Measurements from ENCODE around the gene TAS2R40. TPM values are rescaled to one million over a fixed set of nuclear protein-coding genes. Genes with fewer than 3 reads are reported as not detected.

Gene TAS2R40
- total RNA-seq, 1 experiment from 2014 or later, result not detected

DNA sequence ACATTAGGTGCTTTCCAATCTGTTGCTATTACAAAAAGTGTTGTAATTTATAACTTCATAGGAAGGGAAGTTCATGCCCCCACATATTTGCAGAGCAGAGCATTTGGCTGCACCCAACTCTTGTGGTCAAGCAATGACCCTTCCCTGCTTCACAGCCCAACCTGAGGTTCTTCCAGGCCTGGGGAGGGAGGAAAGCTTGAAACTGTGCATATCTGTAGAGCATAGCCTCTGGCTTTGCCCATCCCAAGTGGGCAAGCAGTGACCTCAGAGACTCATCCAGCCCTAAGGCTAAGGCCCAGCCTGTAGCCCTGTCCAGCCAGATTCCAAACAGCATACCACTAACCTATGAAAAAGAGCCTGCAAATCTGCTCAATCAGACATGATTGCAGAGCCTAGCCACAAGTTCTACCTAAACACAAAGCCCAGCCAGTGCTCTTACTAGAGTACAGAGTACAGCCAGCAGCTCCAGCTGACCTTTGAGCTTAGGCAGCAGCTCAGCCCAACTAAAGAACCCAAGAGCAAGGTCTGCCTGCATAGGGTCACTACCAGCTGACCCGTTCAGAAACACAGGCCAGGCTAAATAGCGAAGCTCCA lies 27.0 kb downstream of the TAS2R40 start:
- intact Hi-C loops (cut with micrococcal nuclease), result no loop called here
- H3K9ac ChIP-seq (ENCODE audit: low read length), result no peak overlapping the region
- no peaks in the 10 kb centered on the region for H3K4me1 ChIP-seq (ENCODE audit: control insufficient read depth in 1 of 2, insufficient read depth in 2 of 2, low read length in 2 of 2)
- no peaks in the 10 kb centered on the region for H4K20me1 ChIP-seq (ENCODE audit: insufficient read depth)
- no peaks in the 10 kb centered on the region for H3K9me3 ChIP-seq (ENCODE audit: control insufficient read depth in 1 of 2, insufficient read depth in 1 of 2, low read depth in 1 of 2, low read length in 2 of 2)
- ATAC-seq, result no peak
- no TSS peak for BruUV-seq (replicated peaks)
- H3K36me3 ChIP-seq (ENCODE audit: control insufficient read depth in 1 of 2, insufficient read depth in 2 of 2, low read length in 2 of 2), result no peaks in the 10 kb centered on the region
- no peaks in the 10 kb centered on the region for H3K79me2 ChIP-seq (ENCODE audit: insufficient read depth, low read length)
- no peak overlapping the region for H3K4me2 ChIP-seq (ENCODE audit: low read length)
- no peak for TF ChIP-seq EZH2phosphoT487 (IDR thresholded peaks at IDR 0.05; ENCODE audit: borderline replicate concordance)
- ChIA-PET RAD21 (ENCODE audit: low non-redundant PET in 1 of 2, low total read pairs in 2 of 2, uncharacterized antibody in 2 of 2, unreplicated experiment in 2 of 2) (no interaction called here), CTCF (interaction anchor here (1.7 kb wide), 1 partner anchor 8 kb away, joined by 10 read pairs; no protein-coding TSS in a partner anchor), POLR2A (no interaction called here)
- no peaks in the 10 kb centered on the region for H3K27me3 ChIP-seq (ENCODE audit: insufficient read depth, low read length)
- no peak overlapping the region for H3K27ac ChIP-seq (ENCODE audit: low read depth, low read length)
- DNase-seq (ENCODE audit: low read depth, low spot score), result no peak
- H3K4me3 ChIP-seq (replicated peaks in 1 of 2; ENCODE audit: low read depth in 1 of 2, low read length in 2 of 2), result no peak overlapping the region
- H3K9me2 ChIP-seq (ENCODE audit: insufficient read depth), result no peaks in the 10 kb centered on the region
- no peak overlapping the region for H2AFZ ChIP-seq (ENCODE audit: low read depth, low read length, poor library complexity, severe bottlenecking)

DNA sequence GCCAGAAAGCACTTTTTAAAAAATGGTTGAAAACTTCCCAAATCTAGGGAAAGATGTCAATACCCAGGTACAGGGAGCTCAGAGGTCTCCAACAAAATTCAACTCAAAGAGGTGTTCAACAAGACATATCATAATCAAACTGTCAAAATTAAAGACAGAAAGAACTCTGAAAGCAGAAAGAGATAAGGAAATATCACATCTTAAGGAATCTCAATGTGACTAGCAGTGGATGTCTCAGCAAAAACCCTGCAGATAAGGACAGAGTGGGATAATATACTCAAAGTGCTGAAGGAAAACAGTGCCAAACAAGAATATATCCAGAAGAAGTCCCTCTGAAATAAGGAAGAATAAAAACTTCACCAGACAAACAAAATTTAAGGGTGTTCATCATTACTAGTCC lies 28.4 kb downstream of the TAS2R40 start:
- Histone ChIP-seq H3K36me3 (ENCODE audit: control insufficient read depth in 1 of 2, insufficient read depth in 2 of 2, low read length in 2 of 2) (no peaks in the 10 kb centered on the region), H3K27ac (ENCODE audit: low read depth, low read length) (no peak overlapping the region), H4K20me1 (ENCODE audit: insufficient read depth) (no peaks in the 10 kb centered on the region), H2AFZ (ENCODE audit: low read depth, low read length, poor library complexity, severe bottlenecking) (no peak overlapping the region), H3K4me2 (ENCODE audit: low read length) (no peak overlapping the region), H3K79me2 (ENCODE audit: insufficient read depth, low read length) (no peaks in the 10 kb centered on the region), H3K4me1 (ENCODE audit: control insufficient read depth in 1 of 2, insufficient read depth in 2 of 2, low read length in 2 of 2) (no peaks in the 10 kb centered on the region), H3K27me3 (ENCODE audit: insufficient read depth, low read length) (no peaks in the 10 kb centered on the region), H3K9ac (ENCODE audit: low read length) (no peak overlapping the region), H3K9me3 (ENCODE audit: control insufficient read depth in 1 of 2, insufficient read depth in 1 of 2, low read depth in 1 of 2, low read length in 2 of 2) (no peaks in the 10 kb centered on the region), H3K4me3 (replicated peaks in 1 of 2; ENCODE audit: low read depth in 1 of 2, low read length in 2 of 2) (no peak overlapping the region), H3K9me2 (ENCODE audit: insufficient read depth) (no peaks in the 10 kb centered on the region)
- POLR2A ChIA-PET, result no interaction called here
- no peak for DNase-seq (ENCODE audit: low read depth, low spot score)
- intact Hi-C loops (cut with micrococcal nuclease), result no loop called here
- no TSS peak for BruUV-seq (replicated peaks)
- no peak for TF ChIP-seq CBX3 (IDR thresholded peaks at IDR 0.05; ENCODE audit: low read depth)
- TF ChIP-seq SRF (IDR thresholded peaks at IDR 0.05; ENCODE audit: low read depth), result no peak
- no peak for TF ChIP-seq ELF1 (IDR thresholded peaks at IDR 0.05; ENCODE audit: borderline replicate concordance, low read depth)
- TF ChIP-seq, protein P1, sequence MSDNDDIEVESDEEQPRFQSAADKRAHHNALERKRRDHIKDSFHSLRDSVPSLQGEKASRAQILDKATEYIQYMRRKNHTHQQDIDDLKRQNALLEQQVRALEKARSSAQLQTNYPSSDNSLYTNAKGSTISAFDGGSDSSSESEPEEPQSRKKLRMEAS (IDR thresholded peaks at IDR 0.05), result no peak
- TF ChIP-seq, protein P2, sequence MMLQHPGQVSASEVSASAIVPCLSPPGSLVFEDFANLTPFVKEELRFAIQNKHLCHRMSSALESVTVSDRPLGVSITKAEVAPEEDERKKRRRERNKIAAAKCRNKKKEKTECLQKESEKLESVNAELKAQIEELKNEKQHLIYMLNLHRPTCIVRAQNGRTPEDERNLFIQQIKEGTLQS (IDR thresholded peaks at IDR 0.05), result no peak
- TF ChIP-seq JUND (IDR thresholded peaks at IDR 0.05), result no peak
- TF ChIP-seq POLR2AphosphoS5 (IDR thresholded peaks at IDR 0.05; ENCODE audit: low read depth, low read length), result no peak
- TF ChIP-seq RAD21 (IDR thresholded peaks at IDR 0.05; ENCODE audit: low read depth), result no peak
- TF ChIP-seq SP1 (IDR thresholded peaks at IDR 0.05; ENCODE audit: low read depth), result no peak
- no peak for TF ChIP-seq EZH2 (IDR thresholded peaks at IDR 0.05)
- no peak for TF ChIP-seq TCF7L2 (IDR thresholded peaks at IDR 0.05; ENCODE audit: borderline replicate concordance, extremely low read depth, insufficient read depth, insufficient read length)
- no peak for TF ChIP-seq ZFX (IDR thresholded peaks at IDR 0.05)
- no peak for TF ChIP-seq EZH2phosphoT487 (IDR thresholded peaks at IDR 0.05; ENCODE audit: borderline replicate concordance)
- TF ChIP-seq CEBPB (IDR thresholded peaks at IDR 0.05; ENCODE audit: low read depth), result no peak
- no peak for TF ChIP-seq POLR2A (IDR thresholded peaks at IDR 0.05; ENCODE audit: borderline replicate concordance, extremely low read depth, insufficient read depth, insufficient read length)
- TF ChIP-seq SIN3A (IDR thresholded peaks at IDR 0.05; ENCODE audit: low read depth), result no peak
- TF ChIP-seq YY1 (IDR thresholded peaks at IDR 0.05; ENCODE audit: extremely low read depth, insufficient replicate concordance, low read depth, low read length), result no peak
- ATAC-seq, result no peak
- RAD21 ChIA-PET (ENCODE audit: low non-redundant PET in 1 of 2, low total read pairs in 2 of 2, uncharacterized antibody in 2 of 2, unreplicated experiment in 2 of 2), result no interaction called here
- CTCF ChIA-PET, result no interaction called here

Data from HCT116 (cell line).